ENCODE measurements around the gene RCAN2. TPM values are rescaled to one million over a fixed set of nuclear protein-coding genes. Genes with fewer than 3 reads are reported as not detected.

Gene RCAN2
- total RNA-seq, 2 donors from 2014 or later = 3.6 to 7.0 TPM

DNA sequence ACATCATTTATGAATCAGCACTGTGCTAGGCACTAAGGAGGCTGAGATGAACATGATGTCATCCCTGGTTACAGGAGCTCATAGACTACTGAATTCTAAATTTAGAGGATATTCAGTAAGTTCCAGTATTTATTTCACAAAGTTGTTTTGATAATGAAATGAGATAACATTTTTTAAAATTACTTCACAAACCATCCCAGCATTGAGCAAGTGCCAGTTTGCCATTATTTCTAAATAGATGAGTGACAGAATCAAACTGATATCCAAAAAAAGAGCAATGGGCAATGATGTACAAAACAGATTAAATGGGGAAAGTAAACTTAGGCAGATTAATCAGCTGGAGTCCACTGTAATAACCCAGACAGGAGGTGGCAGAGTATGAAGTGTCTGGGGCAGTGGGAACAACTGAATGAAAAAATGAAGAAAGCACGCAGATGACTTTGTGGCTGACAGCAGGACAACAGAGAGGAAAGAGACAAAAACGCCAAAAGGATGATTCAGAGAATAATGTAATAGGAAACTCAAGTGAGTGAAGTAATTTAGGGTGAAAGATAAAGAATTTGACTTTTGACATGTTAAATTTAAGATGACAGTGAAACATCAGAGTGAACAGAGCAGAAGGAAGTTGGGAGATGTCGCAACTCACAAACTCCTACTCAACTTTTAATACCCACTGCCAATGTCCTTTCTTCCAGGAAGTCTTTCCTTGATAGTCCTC, 70.2 kb downstream of the RCAN2 start:
- TF ChIP-seq CTCF (IDR thresholded peaks at IDR 0.05) = no peak
- no peak for DNase-seq
- Histone ChIP-seq H3K27ac (no peak overlapping the region), H3K36me3 (no peaks in the 10 kb centered on the region), H3K9me3 (no peaks in the 10 kb centered on the region), H3K4me3 (no peak overlapping the region), H3K27me3 (no peaks in the 10 kb centered on the region), H3K4me1 (no peaks in the 10 kb centered on the region), H3K9ac (ENCODE audit: low read depth in 2 of 2, low read length in 2 of 2) (no peak overlapping the region)
- intact Hi-C loops (cut with DNase I) = loop anchor here (2.0 to 10.0 kb wide), 3 partner anchors 71 to 574 kb away; partner anchors contain the start of gene RCAN2

DNA sequence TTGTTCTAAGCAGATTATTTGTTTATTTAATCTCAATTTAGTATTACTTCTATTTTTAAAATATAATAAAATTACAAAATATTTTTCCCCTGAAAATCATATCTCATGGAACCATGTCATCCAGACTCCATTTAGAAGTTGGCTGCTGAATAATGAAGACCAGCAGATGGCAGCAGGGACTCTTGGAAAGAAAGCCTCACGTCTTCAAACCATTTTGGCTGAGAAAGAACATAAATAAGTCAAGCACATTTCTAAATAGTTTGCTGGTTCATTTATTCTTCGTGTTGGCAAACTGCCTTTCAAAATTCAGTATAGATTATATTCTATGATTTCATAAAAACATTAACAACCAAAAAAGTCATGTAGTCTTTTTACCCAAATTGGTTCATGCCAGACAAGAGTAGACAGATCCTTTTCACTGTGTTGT, 71.7 kb downstream of the RCAN2 start:
- Histone ChIP-seq H3K9ac (ENCODE audit: low read depth in 2 of 2, low read length in 2 of 2) (no peak overlapping the region), H3K4me1 (no peaks in the 10 kb centered on the region), H3K27me3 (no peaks in the 10 kb centered on the region), H3K9me3 (no peaks in the 10 kb centered on the region), H3K36me3 (no peaks in the 10 kb centered on the region), H3K4me3 (no peak overlapping the region), H3K27ac (no peak overlapping the region)
- intact Hi-C loops (cut with DNase I) = loop anchor here (2.0 to 10.0 kb wide), 4 partner anchors 73 to 575 kb away; partner anchors contain the start of gene RCAN2
- peak; percentile 81 for TF ChIP-seq CTCF (IDR thresholded peaks at IDR 0.05)
- peak; percentile 72 for DNase-seq

GRCh38 chr6:46414398-46414797, 76.9 kb downstream of the RCAN2 start:
- Histone ChIP-seq H3K27ac (no peak overlapping the region), H3K9me3 (no peaks in the 10 kb centered on the region), H3K4me1 (no peaks in the 10 kb centered on the region), H3K9ac (ENCODE audit: low read depth in 2 of 2, low read length in 2 of 2) (no peak overlapping the region), H3K36me3 (no peaks in the 10 kb centered on the region), H3K27me3 (no peaks in the 10 kb centered on the region), H3K4me3 (no peak overlapping the region)
- intact Hi-C loops (cut with DNase I) = loop anchor here (5.0 kb wide), 1 partner anchor 322 kb away; no protein-coding TSS in a partner anchor
- DNase-seq = no peak
- TF ChIP-seq CTCF (IDR thresholded peaks at IDR 0.05) = no peak

DNA sequence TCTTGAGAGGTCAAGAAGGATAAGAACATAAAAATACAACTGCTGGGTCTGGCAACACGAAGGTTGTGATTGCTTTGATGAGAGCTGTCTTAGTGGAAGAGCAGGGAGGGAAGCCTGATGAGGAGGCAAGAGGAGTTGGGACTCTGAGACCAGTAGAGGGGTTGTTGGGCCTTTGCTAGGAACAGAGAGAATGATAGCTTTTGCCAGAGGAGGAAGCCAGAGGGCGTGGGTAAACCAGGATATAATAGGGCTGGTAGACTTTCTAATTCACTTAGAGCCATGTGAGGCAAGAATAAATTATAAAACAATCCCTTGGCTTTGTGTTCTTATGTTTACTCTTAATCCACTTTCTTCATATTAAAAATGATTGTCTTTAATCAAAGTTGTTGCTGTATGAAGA, 78.6 kb downstream of the RCAN2 start:
- Histone ChIP-seq H3K27me3 (no peaks in the 10 kb centered on the region), H3K9ac (ENCODE audit: low read depth in 2 of 2, low read length in 2 of 2) (no peak overlapping the region), H3K27ac (no peak overlapping the region), H3K4me3 (no peak overlapping the region), H3K36me3 (no peaks in the 10 kb centered on the region), H3K4me1 (no peaks in the 10 kb centered on the region), H3K9me3 (no peaks in the 10 kb centered on the region)
- intact Hi-C loops (cut with DNase I) = loop anchor here (5.0 kb wide), 1 partner anchor 320 kb away; no protein-coding TSS in a partner anchor
- no peak for TF ChIP-seq CTCF (IDR thresholded peaks at IDR 0.05)
- no peak for DNase-seq

- TF ChIP-seq CTCF (IDR thresholded peaks at IDR 0.05) = no peak
- Histone ChIP-seq H3K9ac (ENCODE audit: low read depth in 2 of 2, low read length in 2 of 2) (no peak overlapping the region), H3K4me1 (no peaks in the 10 kb centered on the region), H3K27me3 (no peaks in the 10 kb centered on the region), H3K4me3 (no peak overlapping the region), H3K27ac (no peak overlapping the region), H3K9me3 (no peaks in the 10 kb centered on the region), H3K36me3 (no peaks in the 10 kb centered on the region)
- intact Hi-C loops (cut with DNase I) = loop anchor here (5.0 kb wide), 1 partner anchor 319 kb away; no protein-coding TSS in a partner anchor
- DNase-seq = no peak
Observed at GRCh38 chr6:46411456-46412197, 79.6 kb downstream of the RCAN2 start.
